HTERT RPE-1 (cell line): Measurements from ENCODE around the gene NFATC4.
"Not testable (repeated sequence)": the region's sequence is repeated elsewhere in the genome, so short reads cannot be mapped to it uniquely, and the experiment has no call there.

Source experiments
- in situ Hi-C: fragments of 300-500 bp; cut with MboI; formaldehyde crosslinking; loops from 4 replicates; pipeline ENCODE4 v1.14.3; 2020; ENCODE audit warnings: low sequenced_read_pairs

Gene NFATC4

GRCh38 chr14:24387579-24387978, 19.6 kb downstream of the NFATC4 start:
- in situ Hi-C loops, result not testable (repeated sequence)

GRCh38 chr14:24388474-24389179, 20.6 kb downstream of the NFATC4 start:
- in situ Hi-C loops, result no loop called here

GRCh38 chr14:24389226-24389848, 21.4 kb downstream of the NFATC4 start:
- in situ Hi-C loops, result no loop called here

GRCh38 chr14:24390701-24391468, 22.9 kb downstream of the NFATC4 start:
- in situ Hi-C loops, result no loop called here

GRCh38 chr14:24392325-24393091, 24.5 kb downstream of the NFATC4 start:
- in situ Hi-C loops, result no loop called here

- in situ Hi-C loops, result no loop called here
Observed at GRCh38 chr14:24394275-24394674, 26.3 kb downstream of the NFATC4 start.

- in situ Hi-C loops, result no loop called here
Observed at GRCh38 chr14:24395609-24396582, 27.9 kb downstream of the NFATC4 start.

- in situ Hi-C loops, result no loop called here
Observed at GRCh38 chr14:24397639-24398292, 29.8 kb downstream of the NFATC4 start.

GRCh38 chr14:24398293-24398652, 30.3 kb downstream of the NFATC4 start:
- in situ Hi-C loops, result no loop called here

- in situ Hi-C loops, result no loop called here
Observed at GRCh38 chr14:24398653-24399446, 30.9 kb downstream of the NFATC4 start, which contains the start of gene NYNRIN. Gene NYNRIN (plus strand): TSS chr14:24399003. CDS start chr14:24399247, 244 bp downstream.

GRCh38 chr14:24399447-24399822, 31.5 kb downstream of the NFATC4 start:
- in situ Hi-C loops, result no loop called here

GRCh38 chr14:24399999-24400718, 32.2 kb downstream of the NFATC4 start:
- in situ Hi-C loops, result no loop called here

GRCh38 chr14:24401810-24402702, 34.1 kb downstream of the NFATC4 start:
- in situ Hi-C loops, result no loop called here

GRCh38 chr14:24403294-24403998, 35.5 kb downstream of the NFATC4 start:
- in situ Hi-C loops, result no loop called here

- in situ Hi-C loops, result no loop called here
Observed at GRCh38 chr14:24404814-24405213, 36.8 kb downstream of the NFATC4 start.

GRCh38 chr14:24406416-24406815, 38.4 kb downstream of the NFATC4 start:
- in situ Hi-C loops, result no loop called here
